Colonic mucosa (tissue), 4 donors: ENCODE measurements around the gene TRIOBP. TPM values are rescaled to one million over a fixed set of nuclear protein-coding genes. Genes with fewer than 3 reads are reported as not detected.
A peak's percentile ranks its signal among the peaks of the same experiment; 100 is the strongest.

Experiments used
- DNase-seq: peaks from one replicate; pipeline ENCODE4 v3.0.0-alpha.2; 2020
- H3K27ac ChIP-seq: fragments of 200-600 bp; one replicate; pipeline ENCODE4 v1.8.0; 2021
- H3K27me3 ChIP-seq: fragments of 200-600 bp; one replicate; pipeline ENCODE4 v1.8.0; 2021
- H3K36me3 ChIP-seq: fragments of 200-600 bp; one replicate; pipeline ENCODE4 v1.8.0; 2021
- H3K4me1 ChIP-seq: fragments of 200-600 bp; one replicate; pipeline ENCODE4 v1.8.0; 2021; ENCODE audit warnings: mild to moderate bottlenecking
- H3K4me3 ChIP-seq: fragments of 200-600 bp; one replicate; pipeline ENCODE4 v1.8.0; 2021
- H3K9ac ChIP-seq, 2 donors: one replicate each; pipeline ENCODE4 v1.7.0; 2013; ENCODE audit warnings: control low read depth in 2 of 2, low read depth in 2 of 2, low read length in 2 of 2
- H3K9me3 ChIP-seq: fragments of 200-600 bp; one replicate; pipeline ENCODE4 v1.8.0; 2021
- CTCF ChIP-seq: fragments of 200-600 bp; IDR thresholded peaks from one replicate; pipeline ENCODE4 v1.8.0; 2022; ENCODE audit warnings: antibody characterized with exemption, mild to moderate bottlenecking
- intact Hi-C: fragments of 100-400 bp; cut with DNase I; formaldehyde crosslinking; loops from one replicate; pipeline ENCODE4 v1.14.1; 2022
- total RNA-seq, 2 donors: library from RNA; stranded (reverse); fragmentation: NEBNext Ultra II Directional in 1 of 2; extraction: Animal tissue kit (Norgen Biotek cat#: 25700) in 1 of 2; gene quantifications; one replicate each; pipeline ENCODE4 v1.2.1, GENCODE V29; 2021
- donor health status: healthy.
- donor health status: DM: no; HTN: no; CAD: no.
- donor health status: DM: no; HTN: no; CAD: no.

TRIOBP gene
- total RNA-seq = 10 to 100 TPM; 69.5 to 75.7 TPM

GRCh38 chr22:37696657-37697537, at the start of gene TRIOBP:
Gene TRIOBP, plus strand, starts transcription at chr22:37697048. Its CDS starts 4,318 bp downstream, at chr22:37701366.
- Histone ChIP-seq H3K9ac (peak within 1 kb of the TSS in 1 of 2 donors; percentile 44), H3K27ac (peak within 1 kb of the TSS; percentile 32), H3K4me3 (peak within 1 kb of the TSS; percentile 9), H3K36me3 (peaks cover 16% of the 10 kb centered on the region), H3K4me1 (no peaks in the 10 kb centered on the region), H3K9me3 (no peaks in the 10 kb centered on the region), H3K27me3 (no peaks in the 10 kb centered on the region)
- intact Hi-C loops = no loop called here
- peak; percentile 38 for TF ChIP-seq CTCF
- peak; percentile 97 for DNase-seq

- intact Hi-C loops = loop anchor here (10.0 kb wide), 1 partner anchor 147 kb away; no protein-coding TSS in a partner anchor
- Histone ChIP-seq H3K9ac (no peak overlapping the region), H3K4me3 (no peak overlapping the region), H3K9me3 (no peaks in the 10 kb centered on the region), H3K4me1 (peaks cover 9% of the 10 kb centered on the region), H3K27ac (no peak overlapping the region), H3K27me3 (no peaks in the 10 kb centered on the region), H3K36me3 (peaks cover 22% of the 10 kb centered on the region)
- no peak for TF ChIP-seq CTCF
- DNase-seq = no peak
These were observed 49.5 kb upstream of the TRIOBP start for GRCh38 chr22:37647317-37647716.

- Histone ChIP-seq H3K4me3 (no peak overlapping the region), H3K9ac (peak overlapping the region in 1 of 2 donors; percentile 40), H3K9me3 (no peaks in the 10 kb centered on the region), H3K4me1 (peaks cover 2% of the 10 kb centered on the region), H3K27ac (no peak overlapping the region), H3K27me3 (no peaks in the 10 kb centered on the region), H3K36me3 (peaks cover 22% of the 10 kb centered on the region)
- DNase-seq = peak; percentile 61
- intact Hi-C loops = loop anchor here (10.0 kb wide), 1 partner anchor 147 kb away; no protein-coding TSS in a partner anchor
- no peak for TF ChIP-seq CTCF
These were observed 48.9 kb upstream of the TRIOBP start for GRCh38 chr22:37647928-37648327.

GRCh38 chr22:37650463-37651136, 46.2 kb upstream of the TRIOBP start:
- Histone ChIP-seq H3K4me3 (no peak overlapping the region), H3K27me3 (no peaks in the 10 kb centered on the region), H3K27ac (no peak overlapping the region), H3K9ac (no peak overlapping the region), H3K36me3 (peaks cover 14% of the 10 kb centered on the region), H3K9me3 (no peaks in the 10 kb centered on the region), H3K4me1 (no peaks in the 10 kb centered on the region)
- intact Hi-C loops = no loop called here
- DNase-seq = no peak
- no peak for TF ChIP-seq CTCF

GRCh38 chr22:37654563-37655251, 42.1 kb upstream of the TRIOBP start:
- H3K4me1 ChIP-seq = peaks cover 3% of the 10 kb centered on the region
- peak; percentile 88 for DNase-seq
- peak overlapping the region in 1 of 2 donors; percentile 51 for H3K9ac ChIP-seq
- no peaks in the 10 kb centered on the region for H3K9me3 ChIP-seq
- TF ChIP-seq CTCF = no peak
- H3K27me3 ChIP-seq = no peaks in the 10 kb centered on the region
- intact Hi-C loops = no loop called here
- H3K4me3 ChIP-seq = no peak overlapping the region
- peak overlapping the region; percentile 79 for H3K27ac ChIP-seq
- H3K36me3 ChIP-seq = peaks cover 13% of the 10 kb centered on the region
